Naive thymus-derived CD4-positive, alpha-beta T cell (primary cell): ENCODE data around the gene DDX42. TPM values are rescaled to one million over a fixed set of nuclear protein-coding genes. Genes with fewer than 3 reads are reported as not detected.

Experiments used
- ATAC-seq: fragments of 150-1000 bp; cut with Tn5 transposase; 2 replicates; pipeline ENCODE4 v1.10.0; 2021; ENCODE audit warnings: mild to moderate bottlenecking, moderate library complexity
- CTCF ChIA-PET: fragments of 350-600 bp; sonication (Branson Sonifier 250); formaldehyde crosslinking; loops from one replicate; lab custom pipeline; 2021; ENCODE audit warnings: antibody characterized with exemption; lab: Charles Lee
- POLR2A ChIA-PET: fragments of 350-600 bp; sonication (Branson Sonifier 250); formaldehyde crosslinking; loops from one replicate; lab custom pipeline; 2021; ENCODE audit warnings: antibody characterized with exemption, inconsistent platforms; lab: Charles Lee
- DNase-seq, 9 donors: peaks; one replicate each; pipeline versions ENCODE4 v3.0.0 to v3.0.0-alpha.2; 2020 to 2022; ENCODE audit warnings: mixed read lengths in 1 of 9
- H3K27ac ChIP-seq: one replicate; pipeline ENCODE4 v1.7.0; 2013; ENCODE audit warnings: mild to moderate bottlenecking, low read depth, low read length, moderate library complexity
- H3K27me3 ChIP-seq, 2 donors: one replicate each; pipeline ENCODE4 v1.7.0; 2013; ENCODE audit warnings: low read length in 2 of 2, mild to moderate bottlenecking in 2 of 2, moderate library complexity in 2 of 2; ENCODE audit not compliant: control insufficient read depth in 2 of 2, insufficient read depth in 2 of 2
- H3K36me3 ChIP-seq, 3 experiments: 1 replicate in 2 of 3; 2 replicates in 1 of 3; pipeline ENCODE4 v1.7.0; 2013; ENCODE audit warnings: low read length in 3 of 3, mild to moderate bottlenecking in 3 of 3, moderate library complexity in 1 of 3; ENCODE audit not compliant: insufficient read depth in 3 of 3, control insufficient read depth in 2 of 3
- H3K4me1 ChIP-seq, 2 donors: one replicate each; pipeline ENCODE4 v1.7.0; 2013; ENCODE audit warnings: low read length in 2 of 2, mild to moderate bottlenecking in 2 of 2, moderate library complexity in 1 of 2; ENCODE audit not compliant: control insufficient read depth in 2 of 2, insufficient read depth in 2 of 2
- H3K4me3 ChIP-seq: 2 replicates; pipeline ENCODE4 v1.7.0; 2013; ENCODE audit warnings: mild to moderate bottlenecking, low read length
- H3K9me3 ChIP-seq, 3 experiments: 1 replicate in 2 of 3; 2 replicates in 1 of 3; pipeline ENCODE4 v1.7.0; 2013; ENCODE audit warnings: low read length in 3 of 3; ENCODE audit not compliant: control insufficient read depth in 2 of 3
- H3K27ac Mint-ChIP-seq, 9 donors: one replicate each; pipeline ENCODE4 v1.8.0; 2020 to 2022; ENCODE audit warnings: mixed read lengths in 9 of 9, mild to moderate bottlenecking in 8 of 9, moderate library complexity in 5 of 9, inconsistent platforms in 2 of 9
- H3K27me3 Mint-ChIP-seq, 5 donors: one replicate each; pipeline ENCODE4 v1.8.0; 2021 to 2022; ENCODE audit warnings: mixed read lengths in 5 of 5, mild to moderate bottlenecking in 1 of 5
- H3K36me3 Mint-ChIP-seq, 5 donors: one replicate each; pipeline ENCODE4 v1.8.0; 2020 to 2022; ENCODE audit warnings: mixed read lengths in 5 of 5, mild to moderate bottlenecking in 3 of 5, inconsistent platforms in 1 of 5
- H3K4me1 Mint-ChIP-seq, 7 donors: one replicate each; pipeline ENCODE4 v1.8.0; 2020 to 2022; ENCODE audit warnings: mixed read lengths in 7 of 7, mild to moderate bottlenecking in 3 of 7, inconsistent platforms in 1 of 7
- H3K4me3 Mint-ChIP-seq, 10 donors: one replicate each; pipeline ENCODE4 v1.8.0; 2020 to 2022; ENCODE audit warnings: mild to moderate bottlenecking in 10 of 10, mixed read lengths in 10 of 10, moderate library complexity in 6 of 10, inconsistent platforms in 2 of 10
- H3K9me3 Mint-ChIP-seq, 11 donors: one replicate each; pipeline ENCODE4 v1.8.0; 2020 to 2022; ENCODE audit warnings: mixed read lengths in 11 of 11, mild to moderate bottlenecking in 4 of 11, inconsistent platforms in 1 of 11, moderate library complexity in 1 of 11
- intact Hi-C, 2 donors: fragments of 100-400 bp; cut with micrococcal nuclease; formaldehyde crosslinking; loops; one replicate each; pipeline ENCODE4 v1.15.1; 2023
- polyA plus RNA-seq, 2 donors: library from polyadenylated mRNA; unstranded; fragments of 300-500 nt; fragmentation: Illumina TruSeq; gene quantifications; one replicate each; pipeline ENCODE4 v1.2.3, GENCODE V29; 2021
- total RNA-seq, 6 experiments: library from RNA in 5 of 6; stranded (reverse) in 5 of 6; gene quantifications; 1 replicate in 5 of 6; 2 replicates in 1 of 6; pipeline ENCODE4 v1.2.3 and lab custom pipeline; 2021 to 2026

DDX42 gene
- total and polyA plus RNA-seq, 7 experiments from 2014 or later, result 11.8 to 192 (median 117) TPM

DNA sequence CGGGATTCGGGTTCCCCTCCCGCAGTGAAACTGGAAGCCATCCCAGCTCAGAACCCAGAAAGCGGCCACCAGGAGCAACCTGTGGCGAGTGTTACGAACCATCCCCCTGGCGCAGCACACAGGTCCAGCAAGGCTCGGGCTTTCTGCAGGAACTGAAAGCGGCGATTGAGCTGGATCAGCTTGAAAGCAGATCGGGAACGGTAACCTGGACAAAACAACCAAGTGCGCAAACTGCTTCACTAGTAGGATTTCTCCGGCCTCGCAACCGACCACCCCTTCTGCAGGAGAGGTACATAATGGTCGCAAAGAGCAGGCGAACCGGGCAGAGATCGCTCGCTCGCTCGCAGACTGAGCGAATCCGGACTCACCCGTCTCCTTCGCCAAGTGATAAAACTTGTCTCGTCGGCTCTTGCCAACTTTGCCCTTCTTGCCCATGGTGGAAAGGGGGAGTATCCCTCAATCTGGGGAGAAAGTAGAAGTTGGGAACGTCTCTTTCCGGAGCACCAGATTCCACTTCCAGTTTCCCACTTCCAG lies 52.6 kb downstream of the DDX42 start:
- H3K36me3 ChIP-seq, result peaks cover 33 to 73% (median 40%) of the 10 kb centered on the region in 3 experiments
- Mint-ChIP-seq H3K9me3 (no peaks in the 10 kb centered on the region), H3K4me1 (peaks cover 50 to 81% (median 77%) of the 10 kb centered on the region in 7 donors), H3K36me3 (peaks cover 19 to 56% (median 37%) of the 10 kb centered on the region in 5 donors), H3K27me3 (no peaks in the 10 kb centered on the region), H3K4me3 (peak overlapping the region; percentile 93 to 100 (median 98)), H3K27ac (peak overlapping the region; percentile 98 to 100 (median 99))
- H3K9me3 ChIP-seq, result no peaks in the 10 kb centered on the region
- DNase-seq (peak in 1 of 9 donors; percentile 43), ATAC-seq (peak; percentile 1)
- peaks cover 27 to 41% of the 10 kb centered on the region in 2 donors for H3K4me1 ChIP-seq
- intact Hi-C loops, result loop anchor here (1.0 to 5.0 kb wide), 13 partner anchors 9 to 681 kb away; partner anchors contain the start of genes CCDC47 (in 2 of the 2), CEP95 (in 2 of the 2), DDX5 (in 2 of the 2) and MAP3K3 (in 2 of the 2)
- ChIA-PET POLR2A (interaction anchor here (0.6 to 11.6 kb wide), 11 partner anchors 9 to 681 kb away, joined by 3 to 204 read pairs (median 4); partner anchors contain the start of genes CCDC47, CEP95, DDX42 and SMARCD2), CTCF (interaction anchor here (1.0 to 1.6 kb wide), 2 partner anchors 9 to 22 kb away, joined by 5 read pairs; no protein-coding TSS in a partner anchor)
- peak overlapping the region; percentile 89 for H3K4me3 ChIP-seq
- no peaks in the 10 kb centered on the region for H3K27me3 ChIP-seq
- peak overlapping the region; percentile 87 for H3K27ac ChIP-seq

DNA sequence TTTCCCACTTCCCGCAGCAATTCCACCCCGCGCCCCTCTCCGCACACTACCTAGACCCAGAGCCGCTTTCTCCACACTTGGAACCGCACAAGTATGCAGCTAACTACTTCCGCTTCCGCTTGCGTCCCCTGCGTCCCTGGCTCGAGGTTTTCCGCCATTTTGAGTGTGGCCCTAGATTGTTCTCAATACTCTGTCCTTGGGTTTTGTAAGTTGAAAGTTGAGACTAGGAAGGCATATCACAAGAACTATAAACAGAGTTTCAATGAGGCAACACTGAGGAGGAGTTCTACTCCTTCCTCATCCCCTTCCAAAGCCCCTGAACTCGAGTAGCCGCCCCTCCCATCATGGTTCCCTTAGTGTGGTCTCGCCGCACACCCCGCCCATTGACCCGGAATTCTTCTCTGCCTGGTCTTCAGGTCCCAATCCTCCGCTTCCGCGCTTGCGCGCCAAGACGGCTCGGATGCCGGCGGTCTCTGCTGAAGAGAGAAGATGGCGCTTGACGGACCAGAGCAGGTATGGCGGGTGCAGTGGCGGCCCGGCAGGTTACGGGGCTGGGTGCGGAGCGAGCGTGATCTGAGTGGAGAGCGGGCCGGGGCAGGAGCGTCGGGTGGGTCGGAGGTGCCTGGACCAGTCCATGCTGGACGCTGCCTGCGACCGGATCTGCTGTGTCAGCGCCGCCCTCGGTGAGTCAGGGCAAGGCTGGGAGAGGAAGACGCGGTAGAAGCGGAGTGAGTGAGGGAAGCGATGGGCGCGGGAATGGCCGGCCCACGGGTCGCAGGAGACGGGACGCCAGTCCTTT lies 53.2 kb downstream of the DDX42 start, which contains the start of the genes FTSJ3 and PSMC5:
Gene FTSJ3, minus strand, starts transcription at position 662 of the 799 bp plus-strand sequence. CDS start 761 bp downstream, outside the sequence.
Gene PSMC5, plus strand, starts transcription at position 430 of the 799 bp plus-strand sequence. Its CDS starts 60 bp downstream, at position 490.
- ATAC-seq (peak; percentile 97), DNase-seq (peak; percentile 89 to 98 (median 96))
- intact Hi-C loops, result loop anchor here (1.0 to 5.0 kb wide), 13 partner anchors 8 to 680 kb away; partner anchors contain the start of genes CCDC47 (in 2 of the 2), CEP95 (in 2 of the 2), DDX5 (in 2 of the 2) and MAP3K3 (in 2 of the 2)
- Histone ChIP-seq H3K27me3 (no peaks in the 10 kb centered on the region), H3K4me3 (peak within 1 kb of the TSS; percentile 89), H3K27ac (peak within 1 kb of the TSS; percentile 87), H3K36me3 (peaks cover 26 to 73% (median 33%) of the 10 kb centered on the region in 3 experiments), H3K9me3 (no peaks in the 10 kb centered on the region), H3K4me1 (peaks cover 27 to 46% of the 10 kb centered on the region in 2 donors)
- peaks cover 43 to 82% (median 77%) of the 10 kb centered on the region in 7 donors for H3K4me1 Mint-ChIP-seq
- H3K27ac Mint-ChIP-seq, result peak within 1 kb of the TSS; percentile 98 to 100 (median 99)
- CTCF ChIA-PET, result interaction anchor here (1.0 to 1.6 kb wide), 4 partner anchors 11 to 129 kb away, joined by 3 to 5 read pairs (median 4); partner anchors contain the start of genes CCDC47 and DDX42
- peaks cover 15 to 58% (median 35%) of the 10 kb centered on the region in 5 donors for H3K36me3 Mint-ChIP-seq
- no peaks in the 10 kb centered on the region for H3K27me3 Mint-ChIP-seq
- peak within 1 kb of the TSS; percentile 93 to 100 (median 98) for H3K4me3 Mint-ChIP-seq
- H3K9me3 Mint-ChIP-seq, result no peaks in the 10 kb centered on the region
- POLR2A ChIA-PET, result interaction anchor here (0.6 to 11.6 kb wide), 12 partner anchors 10 to 680 kb away, joined by 3 to 204 read pairs (median 4); partner anchors contain the start of genes CCDC47, CEP95, DDX42 and SMARCD2

DNA sequence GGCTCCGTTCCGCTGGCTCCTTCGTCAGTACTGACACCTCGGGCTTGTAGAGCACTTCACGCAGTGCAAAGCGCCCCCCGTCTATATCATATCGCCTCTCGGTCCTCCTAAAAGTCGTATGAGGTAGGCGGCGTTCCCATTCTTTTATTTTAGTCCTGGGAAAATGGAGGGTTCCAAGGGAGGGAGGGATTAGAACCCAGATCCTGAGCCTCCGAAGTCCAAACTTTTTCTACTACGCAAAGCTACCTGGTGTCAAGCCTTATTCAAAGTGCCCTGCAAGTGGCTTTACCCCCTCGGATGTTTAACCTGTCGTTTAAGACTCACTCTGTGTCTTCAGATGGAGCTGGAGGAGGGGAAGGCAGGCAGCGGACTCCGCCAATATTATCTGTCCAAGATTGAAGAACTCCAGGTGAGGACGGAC lies 53.8 kb downstream of the DDX42 start:
- intact Hi-C loops, result loop anchor here (1.0 to 5.0 kb wide), 13 partner anchors 7 to 679 kb away; partner anchors contain the start of genes CCDC47 (in 2 of the 2), CEP95 (in 2 of the 2), DDX5 (in 2 of the 2) and MAP3K3 (in 2 of the 2)
- CTCF ChIA-PET, result interaction anchor here (0.7 to 1.7 kb wide), 9 partner anchors 11 to 402 kb away, joined by 3 to 6 read pairs (median 4); partner anchors contain the start of genes CCDC47 and DDX42
- Mint-ChIP-seq H3K9me3 (no peaks in the 10 kb centered on the region), H3K4me1 (peaks cover 42 to 87% (median 76%) of the 10 kb centered on the region in 7 donors), H3K4me3 (peak overlapping the region; percentile 93 to 100 (median 98)), H3K36me3 (peaks cover 15 to 56% (median 35%) of the 10 kb centered on the region in 5 donors), H3K27me3 (no peaks in the 10 kb centered on the region), H3K27ac (peak overlapping the region; percentile 98 to 100 (median 99))
- peak overlapping the region; percentile 87 for H3K27ac ChIP-seq
- H3K4me1 ChIP-seq, result peaks cover 27 to 46% of the 10 kb centered on the region in 2 donors
- DNase-seq, result no peak
- H3K4me3 ChIP-seq, result peak overlapping the region; percentile 89
- peaks cover 22 to 73% (median 30%) of the 10 kb centered on the region in 3 experiments for H3K36me3 ChIP-seq
- ATAC-seq, result no peak
- no peaks in the 10 kb centered on the region for H3K27me3 ChIP-seq
- H3K9me3 ChIP-seq, result no peaks in the 10 kb centered on the region
- POLR2A ChIA-PET, result interaction anchor here (0.8 to 11.6 kb wide), 8 partner anchors 15 to 131 kb away, joined by 3 to 204 read pairs (median 4); partner anchors contain the start of genes CCDC47, DDX42 and SMARCD2

DNA sequence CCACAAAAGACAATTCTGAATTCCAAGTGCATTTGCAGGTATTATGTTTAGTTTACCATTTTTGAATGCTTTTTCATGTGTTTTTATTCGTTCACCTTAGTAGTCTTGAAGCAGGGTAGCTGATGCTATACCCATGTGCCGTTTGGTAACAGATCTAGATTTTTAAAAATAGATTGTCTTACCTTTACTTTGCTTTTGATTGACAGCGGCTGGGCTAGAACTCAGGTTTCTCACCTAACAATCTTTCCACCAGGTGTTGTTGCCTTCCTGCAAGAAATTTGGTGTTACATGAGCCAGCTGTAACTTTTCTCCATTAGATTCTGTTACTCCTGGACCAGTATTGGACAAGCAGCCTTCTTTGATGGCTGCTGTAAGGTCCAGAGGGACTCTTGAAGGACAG lies 55.0 kb downstream of the DDX42 start:
- Histone ChIP-seq H3K27me3 (no peaks in the 10 kb centered on the region), H3K9me3 (no peaks in the 10 kb centered on the region), H3K4me3 (no peak overlapping the region), H3K27ac (peak overlapping the region; percentile 87), H3K4me1 (peaks cover 27 to 46% of the 10 kb centered on the region in 2 donors), H3K36me3 (peaks cover 26 to 73% (median 31%) of the 10 kb centered on the region in 3 experiments)
- peaks cover 44 to 85% (median 74%) of the 10 kb centered on the region in 7 donors for H3K4me1 Mint-ChIP-seq
- ChIA-PET CTCF (interaction anchor here (1.1 to 1.7 kb wide), 3 partner anchors 11 to 37 kb away, joined by 4 to 6 read pairs (median 5); no protein-coding TSS in a partner anchor), POLR2A (interaction anchor here (0.6 to 11.6 kb wide), 10 partner anchors 14 to 678 kb away, joined by 3 to 204 read pairs (median 3); partner anchors contain the start of genes CCDC47, CEP95, DDX42 and DDX5)
- DNase-seq, result no peak
- H3K4me3 Mint-ChIP-seq, result peak overlapping the region; percentile 4 to 100 (median 82)
- intact Hi-C loops, result loop anchor here (5.0 kb wide), 3 partner anchors 207 to 678 kb away; partner anchors contain the start of genes CEP95 (in 1 of the 2), DDX5 (in 1 of the 2) and MAP3K3 (in 1 of the 2)
- H3K27ac Mint-ChIP-seq, result peak overlapping the region in 6 of 9 donors; percentile 49 to 100 (median 82)
- H3K36me3 Mint-ChIP-seq, result peaks cover 13 to 51% (median 30%) of the 10 kb centered on the region in 5 donors
- H3K27me3 Mint-ChIP-seq, result no peaks in the 10 kb centered on the region
- no peak for ATAC-seq
- no peaks in the 10 kb centered on the region for H3K9me3 Mint-ChIP-seq

DNA sequence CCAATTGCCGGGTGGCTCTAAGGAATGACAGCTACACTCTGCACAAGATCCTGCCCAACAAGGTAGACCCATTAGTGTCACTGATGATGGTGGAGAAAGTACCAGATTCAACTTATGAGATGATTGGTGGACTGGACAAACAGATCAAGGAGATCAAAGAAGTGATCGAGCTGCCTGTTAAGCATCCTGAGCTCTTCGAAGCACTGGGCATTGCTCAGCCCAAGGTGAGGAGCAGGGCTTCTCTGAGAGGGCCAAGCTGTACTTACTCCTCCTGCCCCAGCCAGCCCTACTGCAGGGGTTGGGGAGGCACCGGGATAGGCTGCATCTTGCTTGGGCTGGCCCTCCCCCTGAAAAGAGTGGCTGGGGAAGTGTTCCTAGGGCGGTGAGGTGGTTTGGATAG lies 56.3 kb downstream of the DDX42 start:
- Mint-ChIP-seq H3K36me3 (peaks cover 9 to 50% (median 26%) of the 10 kb centered on the region in 5 donors), H3K27ac (peak overlapping the region in 8 of 9 donors; percentile 56 to 100 (median 81)), H3K9me3 (no peaks in the 10 kb centered on the region), H3K27me3 (no peaks in the 10 kb centered on the region), H3K4me1 (peaks cover 41 to 88% (median 77%) of the 10 kb centered on the region in 7 donors), H3K4me3 (peak overlapping the region in 7 of 10 donors; percentile 21 to 98 (median 58))
- ATAC-seq (no peak), DNase-seq (no peak)
- Histone ChIP-seq H3K4me1 (peaks cover 33 to 49% of the 10 kb centered on the region in 2 donors), H3K4me3 (no peak overlapping the region), H3K27me3 (no peaks in the 10 kb centered on the region), H3K27ac (no peak overlapping the region), H3K36me3 (peaks cover 18 to 73% (median 22%) of the 10 kb centered on the region in 3 experiments), H3K9me3 (no peaks in the 10 kb centered on the region)
- CTCF ChIA-PET, result interaction anchor here (1.0 kb wide), 2 partner anchors 9 to 89 kb away, joined by 3 to 4 read pairs; no protein-coding TSS in a partner anchor
- intact Hi-C loops, result no loop called here
- POLR2A ChIA-PET, result interaction anchor here (1.2 to 11.6 kb wide), 5 partner anchors 13 to 135 kb away, joined by 4 to 204 read pairs (median 13); partner anchors contain the start of genes CCDC47, DDX42 and SMARCD2
